ENCODE data around the gene HBG1.

HBG1 gene

GRCh38 chr11:5245155-5245554 lies 4.5 kb downstream of the HBG1 start:
- DNase-seq: no peak

GRCh38 chr11:5243816-5244180 lies 5.9 kb downstream of the HBG1 start:
- no peak for DNase-seq

- DNase-seq: no peak
These were observed 6.5 kb downstream of the HBG1 start for GRCh38 chr11:5242933-5243815.

- no peak for DNase-seq
These were observed 7.4 kb downstream of the HBG1 start for GRCh38 chr11:5242208-5242607.

- DNase-seq: no peak
These were observed 8.2 kb downstream of the HBG1 start for GRCh38 chr11:5241458-5241857.

- no peak for DNase-seq
These were observed 9.2 kb downstream of the HBG1 start for GRCh38 chr11:5240458-5240857.

- DNase-seq: no peak
These were observed 9.6 kb downstream of the HBG1 start for GRCh38 chr11:5240056-5240455.

- no peak for DNase-seq
These were observed 10.6 kb downstream of the HBG1 start for GRCh38 chr11:5239046-5239445.

- DNase-seq: no peak
These were observed 11.2 kb downstream of the HBG1 start for GRCh38 chr11:5238486-5238885.

GRCh38 chr11:5237420-5237819 lies 12.2 kb downstream of the HBG1 start:
- DNase-seq: no peak

GRCh38 chr11:5235364-5236095 lies 14.1 kb downstream of the HBG1 start:
- DNase-seq: no peak

GRCh38 chr11:5234381-5234834 lies 15.2 kb downstream of the HBG1 start, which contains the start of gene HBD:
HBD (minus strand) TSS chr11:5234483; CDS start chr11:5234433, 50 bp downstream.
- no peak for DNase-seq

- no peak for DNase-seq
These were observed 16.4 kb downstream of the HBG1 start for GRCh38 chr11:5233307-5233706.

- no peak for DNase-seq
These were observed 16.8 kb downstream of the HBG1 start for GRCh38 chr11:5232821-5233220.

- no peak for DNase-seq
These were observed 17.5 kb downstream of the HBG1 start for GRCh38 chr11:5232176-5232575.

GRCh38 chr11:5231111-5231510 lies 18.5 kb downstream of the HBG1 start:
- DNase-seq: no peak

GRCh38 chr11:5230266-5230665 lies 19.4 kb downstream of the HBG1 start:
- no peak for DNase-seq

- DNase-seq: no peak
These were observed 19.9 kb downstream of the HBG1 start for GRCh38 chr11:5229796-5230195.

- no peak for DNase-seq
These were observed 20.3 kb downstream of the HBG1 start for GRCh38 chr11:5229356-5229755.

GRCh38 chr11:5228124-5228523 lies 21.5 kb downstream of the HBG1 start:
- no peak for DNase-seq

GRCh38 chr11:5227681-5228080 lies 22.0 kb downstream of the HBG1 start:
- DNase-seq: no peak

- DNase-seq: no peak
These were observed 22.8 kb downstream of the HBG1 start, which contains the start of gene HBB for GRCh38 chr11:5226732-5227310. HBB (minus strand) TSS chr11:5227071; CDS start chr11:5227021, 50 bp downstream.

GRCh38 chr11:5225480-5225871 lies 24.2 kb downstream of the HBG1 start:
- DNase-seq: no peak
